WI38 (cell line): ENCODE data around the gene NAA60.
"Not testable (repeated sequence)": the region's sequence is repeated elsewhere in the genome, so short reads cannot be mapped to it uniquely, and the experiment has no call there.

Experiments
- H3K4me3 ChIP-seq: 2 replicates; pipeline ENCODE4 v1.5.1; 2011; ENCODE audit warnings: low read depth, mild to moderate bottlenecking, control low read depth, low read length
- TF ChIP-seq, protein P1 (sequence below): IDR thresholded peaks from 2 replicates; pipeline ENCODE4 v1.5.1; 2012; ENCODE audit warnings: low read depth, mild to moderate bottlenecking, control low read depth, low read length

NAA60 gene

GRCh38 chr16:3472878-3473595 is 29.6 kb downstream of the NAA60 start:
- no peak overlapping the region for H3K4me3 ChIP-seq
- TF ChIP-seq, protein P1, sequence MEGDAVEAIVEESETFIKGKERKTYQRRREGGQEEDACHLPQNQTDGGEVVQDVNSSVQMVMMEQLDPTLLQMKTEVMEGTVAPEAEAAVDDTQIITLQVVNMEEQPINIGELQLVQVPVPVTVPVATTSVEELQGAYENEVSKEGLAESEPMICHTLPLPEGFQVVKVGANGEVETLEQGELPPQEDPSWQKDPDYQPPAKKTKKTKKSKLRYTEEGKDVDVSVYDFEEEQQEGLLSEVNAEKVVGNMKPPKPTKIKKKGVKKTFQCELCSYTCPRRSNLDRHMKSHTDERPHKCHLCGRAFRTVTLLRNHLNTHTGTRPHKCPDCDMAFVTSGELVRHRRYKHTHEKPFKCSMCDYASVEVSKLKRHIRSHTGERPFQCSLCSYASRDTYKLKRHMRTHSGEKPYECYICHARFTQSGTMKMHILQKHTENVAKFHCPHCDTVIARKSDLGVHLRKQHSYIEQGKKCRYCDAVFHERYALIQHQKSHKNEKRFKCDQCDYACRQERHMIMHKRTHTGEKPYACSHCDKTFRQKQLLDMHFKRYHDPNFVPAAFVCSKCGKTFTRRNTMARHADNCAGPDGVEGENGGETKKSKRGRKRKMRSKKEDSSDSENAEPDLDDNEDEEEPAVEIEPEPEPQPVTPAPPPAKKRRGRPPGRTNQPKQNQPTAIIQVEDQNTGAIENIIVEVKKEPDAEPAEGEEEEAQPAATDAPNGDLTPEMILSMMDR, result no peak

DNA sequence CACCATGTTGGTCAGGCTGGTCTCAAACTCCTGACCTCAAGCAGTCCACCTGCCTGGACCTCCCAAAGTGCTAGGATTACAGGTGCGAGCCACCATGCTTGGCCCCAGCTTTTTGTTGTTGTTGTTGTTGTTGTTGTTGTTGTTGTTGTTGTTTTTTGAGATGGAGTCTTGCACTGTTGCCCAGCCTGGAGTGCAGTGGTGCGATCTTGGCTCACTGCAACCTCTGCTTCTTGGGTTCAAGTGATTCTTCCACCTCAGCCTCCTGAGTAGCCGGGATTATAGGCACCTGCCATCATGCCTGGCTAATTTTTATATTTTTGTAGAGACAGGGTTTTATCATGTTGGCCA is 30.1 kb downstream of the NAA60 start:
- not testable (repeated sequence) for H3K4me3 ChIP-seq

DNA sequence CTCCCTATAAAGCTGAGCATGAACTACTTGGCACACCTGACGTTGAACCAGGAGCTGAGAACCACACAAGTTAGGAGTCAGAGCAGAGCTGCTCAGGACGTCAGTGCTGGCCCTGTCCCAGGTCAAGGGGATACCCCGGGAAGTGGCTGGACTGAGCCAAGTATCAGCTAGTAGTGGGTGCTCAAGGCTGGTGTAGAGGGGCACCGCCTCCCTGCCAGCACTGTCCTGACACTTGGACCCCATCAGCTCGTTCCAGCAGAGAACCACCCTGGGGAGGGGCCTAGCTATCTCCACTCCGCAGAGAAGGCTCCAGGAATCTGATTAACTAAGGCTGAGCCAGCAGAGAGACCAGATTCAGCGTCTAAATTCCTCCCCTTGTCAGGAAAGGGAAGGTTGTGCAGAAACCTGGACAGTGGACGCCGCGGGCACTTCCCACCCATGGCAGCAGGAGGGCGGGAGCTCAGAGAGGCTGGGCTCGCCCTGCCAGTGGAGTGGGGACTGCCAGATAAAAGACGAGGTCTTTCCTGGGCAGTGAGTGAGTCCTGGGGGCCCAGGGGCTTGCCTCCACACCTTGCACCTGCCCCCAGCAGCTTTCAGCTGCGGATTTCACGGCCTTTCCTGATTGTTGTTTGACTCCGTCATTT is 30.8 kb downstream of the NAA60 start:
- H3K4me3 ChIP-seq, result no peak overlapping the region
- TF ChIP-seq, protein P1, result no peak

- not testable (repeated sequence) for H3K4me3 ChIP-seq
These were observed 31.4 kb downstream of the NAA60 start for GRCh38 chr16:3474870-3475269.

- no peak overlapping the region for H3K4me3 ChIP-seq
- TF ChIP-seq, protein P1, result no peak
These were observed 32.3 kb downstream of the NAA60 start for GRCh38 chr16:3475604-3476375.

GRCh38 chr16:3476409-3476808 is 32.9 kb downstream of the NAA60 start:
- TF ChIP-seq, protein P1, result no peak
- no peak overlapping the region for H3K4me3 ChIP-seq

- TF ChIP-seq, protein P1, result no peak
- no peak overlapping the region for H3K4me3 ChIP-seq
These were observed 34.9 kb downstream of the NAA60 start for GRCh38 chr16:3478242-3478925.

DNA sequence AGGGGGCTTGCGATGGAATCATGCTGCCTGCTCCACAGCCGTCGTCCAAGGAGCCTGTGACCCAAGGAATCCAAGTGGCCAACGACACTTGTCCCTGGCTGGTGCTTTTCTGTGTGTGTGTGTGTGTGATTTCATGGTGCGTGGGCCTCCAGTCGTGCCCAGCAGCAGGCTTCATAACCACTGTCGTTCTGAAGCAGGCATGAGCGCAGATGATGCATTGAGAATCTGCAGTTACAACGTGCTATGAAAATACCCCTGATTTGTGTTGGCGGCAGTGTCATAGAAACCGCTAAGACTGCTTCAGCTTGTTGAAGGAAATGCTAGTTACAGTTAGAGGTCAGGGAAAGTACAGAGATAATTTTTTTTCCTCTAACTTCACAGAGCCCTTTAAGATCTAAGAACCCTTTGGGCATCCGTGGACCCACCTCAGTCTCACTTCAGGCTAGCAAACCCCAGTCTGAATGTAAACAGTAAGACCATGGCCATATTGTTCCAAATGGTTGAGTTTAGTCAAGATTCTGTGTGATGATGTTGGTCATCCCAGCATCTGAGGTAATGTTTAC is 36.3 kb downstream of the NAA60 start:
- TF ChIP-seq, protein P1, result no peak

More for the DNA sequence above, 36.3 kb downstream of the NAA60 start:
- H3K4me3 ChIP-seq, result no peak overlapping the region
